Liver (tissue), 9 donors: Measurements from ENCODE around the gene HOMER3. TPM values are rescaled to one million over a fixed set of nuclear protein-coding genes. Genes with fewer than 3 reads are reported as not detected.

ENCODE experiments used
- DNase-seq: peaks from one replicate; pipeline ENCODE4 v3.0.0-alpha.2; 2017; ENCODE audit warnings: low spot score
- H3K27ac ChIP-seq, 2 donors: one replicate each; pipeline ENCODE4 v1.7.0; 2013; ENCODE audit warnings: inconsistent platforms in 2 of 2, low read length in 2 of 2, control low read depth in 1 of 2, low read depth in 1 of 2, mild to moderate bottlenecking in 1 of 2
- H3K27me3 ChIP-seq, 4 donors: one replicate each; pipeline versions ENCODE4 v1.6.1 to v1.7.0; 2013; ENCODE audit warnings: low read length in 3 of 4, inconsistent platforms in 1 of 4, mild to moderate bottlenecking in 1 of 4, moderate library complexity in 1 of 4; ENCODE audit not compliant: control insufficient read depth in 4 of 4, insufficient read depth in 4 of 4
- H3K36me3 ChIP-seq, 4 donors: one replicate each; pipeline versions ENCODE4 v1.6.1 to v1.7.0; 2013; ENCODE audit warnings: low read length in 3 of 4, mild to moderate bottlenecking in 3 of 4, low read depth in 1 of 4, moderate library complexity in 1 of 4; ENCODE audit not compliant: control insufficient read depth in 4 of 4, insufficient read depth in 3 of 4
- H3K4me1 ChIP-seq, 4 donors: one replicate each; pipeline versions ENCODE4 v1.6.1 to v1.7.0; 2013; ENCODE audit warnings: low read length in 3 of 4, mild to moderate bottlenecking in 3 of 4, moderate library complexity in 1 of 4; ENCODE audit not compliant: control insufficient read depth in 4 of 4, insufficient read depth in 4 of 4
- H3K4me3 ChIP-seq, 3 donors: one replicate each; pipeline versions ENCODE4 v1.6.1 to v1.7.0; 2013; ENCODE audit warnings: low read length in 3 of 3, control low read depth in 1 of 3, low read depth in 1 of 3, mild to moderate bottlenecking in 1 of 3
- H3K9ac ChIP-seq, 2 donors: one replicate each; pipeline ENCODE4 v1.7.0; 2013; ENCODE audit warnings: low read length in 2 of 2, mild to moderate bottlenecking in 2 of 2, moderate library complexity in 2 of 2, control low read depth in 1 of 2, low read depth in 1 of 2
- H3K9me3 ChIP-seq, 4 donors: one replicate each; pipeline versions ENCODE4 v1.6.1 to v1.7.0; 2013; ENCODE audit warnings: low read length in 3 of 4; ENCODE audit not compliant: control insufficient read depth in 4 of 4
- EGR1 ChIP-seq, 2 donors: IDR thresholded peaks; 2 replicates each; pipeline ENCODE4 v1.6.1; 2016 to 2018; ENCODE audit warnings: antibody characterized with exemption in 2 of 2, low read depth in 2 of 2
- FOXA1 ChIP-seq: IDR thresholded peaks from 2 replicates; pipeline ENCODE4 v1.6.1; 2016; ENCODE audit warnings: antibody characterized with exemption
- FOXA2 ChIP-seq: IDR thresholded peaks from 2 replicates; pipeline ENCODE4 v1.6.1; 2016; ENCODE audit warnings: antibody characterized with exemption
- HNF4A ChIP-seq, 2 donors: conservative IDR thresholded peaks; 2 replicates each; pipeline ENCODE4 v1.6.1; 2016; ENCODE audit warnings: antibody characterized with exemption in 2 of 2, mild to moderate bottlenecking in 2 of 2
- HNF4G ChIP-seq: IDR thresholded peaks from 2 replicates; pipeline ENCODE4 v1.6.1; 2016; ENCODE audit warnings: antibody characterized with exemption
- JUND ChIP-seq, 2 donors: IDR thresholded peaks; 2 replicates each; pipeline ENCODE4 v1.6.1; 2016; ENCODE audit warnings: antibody characterized with exemption in 2 of 2
- NR2F2 ChIP-seq: IDR thresholded peaks from 2 replicates; pipeline ENCODE4 v1.6.1; 2016; ENCODE audit warnings: antibody characterized with exemption
- RAD21 ChIP-seq, 2 donors: IDR thresholded peaks; 2 replicates each; pipeline ENCODE4 v1.6.1; 2016; ENCODE audit warnings: antibody characterized with exemption in 2 of 2, mild to moderate bottlenecking in 2 of 2
- RXRA ChIP-seq, 2 donors: IDR thresholded peaks; 2 replicates each; pipeline ENCODE4 v1.6.1; 2017 to 2018; ENCODE audit warnings: antibody characterized with exemption in 2 of 2, mild to moderate bottlenecking in 1 of 2
- TAF1 ChIP-seq: conservative IDR thresholded peaks from 2 replicates; pipeline ENCODE4 v1.6.1; 2016; ENCODE audit warnings: antibody characterized with exemption, mild to moderate bottlenecking
- YY1 ChIP-seq: IDR thresholded peaks from 2 replicates; pipeline ENCODE4 v1.6.1; 2016; ENCODE audit warnings: antibody characterized with exemption, mild to moderate bottlenecking
- WGBS: extraction: QIAGEN DNeasy Blood & Tissue Kit; methylation state at CpG from one replicate; pipeline ENCODE4 v1.1.7; 2013; 5-methylcytosine and 5-hydroxymethylcytosine counted together
- polyA plus RNA-seq, 2 donors: library from polyadenylated mRNA; stranded (reverse) in 1 of 2; unstranded in 1 of 2; fragments of 200-250 nt in 1 of 2; fragments of >200 nt in 1 of 2; fragmentation: Nextera tagmentation in 1 of 2; extraction: Ambion mirVana in 1 of 2; gene quantifications; one replicate each; pipeline versions ENCODE4 v1.2.1 to v1.2.3, GENCODE V29; 2013 to 2015
- total RNA-seq, 2 donors: library from RNA; depleted of rRNA; stranded (reverse); fragments of >200 nt; gene quantifications; one replicate each; pipeline ENCODE4 v1.2.3, GENCODE V29; 2014
- TF ChIP-seq, protein P1 (sequence below): IDR thresholded peaks from 2 replicates; pipeline ENCODE4 v1.6.1; 2016; ENCODE audit warnings: antibody characterized with exemption
- TF ChIP-seq, protein P2 (sequence below): IDR thresholded peaks from 2 replicates; pipeline ENCODE4 v1.6.1; 2016; ENCODE audit warnings: antibody characterized with exemption
- TF ChIP-seq, protein P3 (sequence below): IDR thresholded peaks from 2 replicates; pipeline ENCODE4 v1.6.1; 2016; ENCODE audit warnings: antibody characterized with exemption
- TF ChIP-seq, protein P4 (sequence below): fragments of 150-350 bp; IDR thresholded peaks from 2 replicates; pipeline ENCODE4 v1.5.1; 2017; ENCODE audit warnings: improper control_type of control experiment, low read depth, low read length; ENCODE audit not compliant: missing input control
- TF ChIP-seq, protein P5 (sequence below): IDR thresholded peaks from 2 replicates; pipeline ENCODE4 v1.6.1; 2016; ENCODE audit warnings: antibody characterized with exemption, mild to moderate bottlenecking
- donor health status: healthy.
- donor health status: healthy.
- donor health status: healthy.
- donor health status: healthy.
- donor health status: healthy.

HOMER3 gene
- total and polyA plus RNA-seq, 4 donors, result 0.18 to 5.4 (median 3.5) TPM

DNA sequence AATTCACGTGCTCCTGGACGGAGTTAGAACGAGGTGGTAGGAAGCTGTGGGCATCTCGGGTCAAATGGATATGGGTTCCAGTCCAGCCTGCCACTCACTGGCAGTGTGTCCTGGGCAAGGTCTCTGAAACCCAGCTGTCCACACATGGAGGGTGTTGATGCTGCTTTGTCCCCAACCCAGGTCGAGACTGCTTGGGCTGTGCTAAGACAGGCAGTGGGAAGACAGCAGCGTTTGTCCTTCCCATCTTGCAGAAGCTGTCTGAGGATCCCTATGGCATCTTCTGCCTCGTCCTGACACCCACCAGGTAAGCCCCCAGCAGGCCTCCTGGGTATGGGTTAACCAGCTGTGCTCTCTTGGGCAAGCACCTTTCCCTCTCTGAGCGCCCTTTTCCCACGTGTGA, 20.6 kb downstream of the HOMER3 start:
- Histone ChIP-seq H3K36me3 (peaks cover 14 to 36% (median 17%) of the 10 kb centered on the region in 4 donors), H3K4me1 (peaks cover 4 to 31% (median 19%) of the 10 kb centered on the region in 4 donors), H3K27ac (no peak overlapping the region), H3K9ac (peak overlapping the region; percentile 55 to 89), H3K27me3 (no peaks in the 10 kb centered on the region), H3K4me3 (peak overlapping the region; percentile 92 to 100 (median 96)), H3K9me3 (no peaks in the 10 kb centered on the region)
- DNase-seq, result no peak
- WGBS, result 64% methylated on average over 9 of the region's 9 CpGs
- TF ChIP-seq, protein P1, sequence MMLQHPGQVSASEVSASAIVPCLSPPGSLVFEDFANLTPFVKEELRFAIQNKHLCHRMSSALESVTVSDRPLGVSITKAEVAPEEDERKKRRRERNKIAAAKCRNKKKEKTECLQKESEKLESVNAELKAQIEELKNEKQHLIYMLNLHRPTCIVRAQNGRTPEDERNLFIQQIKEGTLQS, result no peak
- TF ChIP-seq FOXA1 (no peak), YY1 (no peak), NR2F2 (no peak), FOXA2 (no peak)
- TF ChIP-seq, protein P2, sequence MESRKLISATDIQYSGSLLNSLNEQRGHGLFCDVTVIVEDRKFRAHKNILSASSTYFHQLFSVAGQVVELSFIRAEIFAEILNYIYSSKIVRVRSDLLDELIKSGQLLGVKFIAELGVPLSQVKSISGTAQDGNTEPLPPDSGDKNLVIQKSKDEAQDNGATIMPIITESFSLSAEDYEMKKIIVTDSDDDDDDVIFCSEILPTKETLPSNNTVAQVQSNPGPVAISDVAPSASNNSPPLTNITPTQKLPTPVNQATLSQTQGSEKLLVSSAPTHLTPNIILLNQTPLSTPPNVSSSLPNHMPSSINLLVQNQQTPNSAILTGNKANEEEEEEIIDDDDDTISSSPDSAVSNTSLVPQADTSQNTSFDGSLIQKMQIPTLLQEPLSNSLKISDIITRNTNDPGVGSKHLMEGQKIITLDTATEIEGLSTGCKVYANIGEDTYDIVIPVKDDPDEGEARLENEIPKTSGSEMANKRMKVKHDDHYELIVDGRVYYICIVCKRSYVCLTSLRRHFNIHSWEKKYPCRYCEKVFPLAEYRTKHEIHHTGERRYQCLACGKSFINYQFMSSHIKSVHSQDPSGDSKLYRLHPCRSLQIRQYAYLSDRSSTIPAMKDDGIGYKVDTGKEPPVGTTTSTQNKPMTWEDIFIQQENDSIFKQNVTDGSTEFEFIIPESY, result no peak
- TF ChIP-seq, protein P3, sequence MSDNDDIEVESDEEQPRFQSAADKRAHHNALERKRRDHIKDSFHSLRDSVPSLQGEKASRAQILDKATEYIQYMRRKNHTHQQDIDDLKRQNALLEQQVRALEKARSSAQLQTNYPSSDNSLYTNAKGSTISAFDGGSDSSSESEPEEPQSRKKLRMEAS, result no peak
- TF ChIP-seq, protein P4, sequence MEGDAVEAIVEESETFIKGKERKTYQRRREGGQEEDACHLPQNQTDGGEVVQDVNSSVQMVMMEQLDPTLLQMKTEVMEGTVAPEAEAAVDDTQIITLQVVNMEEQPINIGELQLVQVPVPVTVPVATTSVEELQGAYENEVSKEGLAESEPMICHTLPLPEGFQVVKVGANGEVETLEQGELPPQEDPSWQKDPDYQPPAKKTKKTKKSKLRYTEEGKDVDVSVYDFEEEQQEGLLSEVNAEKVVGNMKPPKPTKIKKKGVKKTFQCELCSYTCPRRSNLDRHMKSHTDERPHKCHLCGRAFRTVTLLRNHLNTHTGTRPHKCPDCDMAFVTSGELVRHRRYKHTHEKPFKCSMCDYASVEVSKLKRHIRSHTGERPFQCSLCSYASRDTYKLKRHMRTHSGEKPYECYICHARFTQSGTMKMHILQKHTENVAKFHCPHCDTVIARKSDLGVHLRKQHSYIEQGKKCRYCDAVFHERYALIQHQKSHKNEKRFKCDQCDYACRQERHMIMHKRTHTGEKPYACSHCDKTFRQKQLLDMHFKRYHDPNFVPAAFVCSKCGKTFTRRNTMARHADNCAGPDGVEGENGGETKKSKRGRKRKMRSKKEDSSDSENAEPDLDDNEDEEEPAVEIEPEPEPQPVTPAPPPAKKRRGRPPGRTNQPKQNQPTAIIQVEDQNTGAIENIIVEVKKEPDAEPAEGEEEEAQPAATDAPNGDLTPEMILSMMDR, result no peak

DNA sequence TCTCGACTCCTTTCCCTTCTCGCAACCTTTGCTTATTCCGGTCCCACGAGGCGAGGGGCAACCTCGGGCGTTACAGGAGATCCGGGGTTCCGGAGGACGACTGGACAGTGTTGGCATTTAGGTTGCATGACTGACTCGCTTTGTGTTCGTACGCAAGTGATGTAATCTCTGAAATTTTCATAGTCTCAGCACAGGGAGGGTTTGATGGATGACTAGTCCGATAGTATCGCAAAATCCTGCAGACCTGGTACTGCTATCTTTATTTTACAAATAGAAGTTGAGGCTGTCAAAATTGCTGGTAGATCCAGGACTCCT, 21.2 kb downstream of the HOMER3 start:
- peak overlapping the region; percentile 55 to 89 for H3K9ac ChIP-seq
- peaks cover 4 to 34% (median 19%) of the 10 kb centered on the region in 4 donors for H3K4me1 ChIP-seq
- peak overlapping the region; percentile 92 to 100 (median 96) for H3K4me3 ChIP-seq
- DNase-seq, result no peak
- under 1% methylated on average over 15 of the region's 15 CpGs for WGBS
- no peaks in the 10 kb centered on the region for H3K27me3 ChIP-seq
- H3K36me3 ChIP-seq, result peaks cover 13 to 37% (median 17%) of the 10 kb centered on the region in 4 donors
- TF ChIP-seq HNF4G (no peak), TAF1 (no peak), FOXA1 (no peak), RXRA (IDR thresholded peaks at IDR 0.05) (no peak), RAD21 (IDR thresholded peaks at IDR 0.05) (no peak), EGR1 (IDR thresholded peaks at IDR 0.05; ENCODE audit: low read depth in 2 of 2) (no peak), NR2F2 (no peak), HNF4A (conservative IDR thresholded peaks at IDR 0.05) (no peak), JUND (IDR thresholded peaks at IDR 0.05) (no peak), FOXA2 (no peak), YY1 (no peak)
- TF ChIP-seq, protein P4, result no peak
- TF ChIP-seq, protein P1, result no peak
- TF ChIP-seq, protein P5, sequence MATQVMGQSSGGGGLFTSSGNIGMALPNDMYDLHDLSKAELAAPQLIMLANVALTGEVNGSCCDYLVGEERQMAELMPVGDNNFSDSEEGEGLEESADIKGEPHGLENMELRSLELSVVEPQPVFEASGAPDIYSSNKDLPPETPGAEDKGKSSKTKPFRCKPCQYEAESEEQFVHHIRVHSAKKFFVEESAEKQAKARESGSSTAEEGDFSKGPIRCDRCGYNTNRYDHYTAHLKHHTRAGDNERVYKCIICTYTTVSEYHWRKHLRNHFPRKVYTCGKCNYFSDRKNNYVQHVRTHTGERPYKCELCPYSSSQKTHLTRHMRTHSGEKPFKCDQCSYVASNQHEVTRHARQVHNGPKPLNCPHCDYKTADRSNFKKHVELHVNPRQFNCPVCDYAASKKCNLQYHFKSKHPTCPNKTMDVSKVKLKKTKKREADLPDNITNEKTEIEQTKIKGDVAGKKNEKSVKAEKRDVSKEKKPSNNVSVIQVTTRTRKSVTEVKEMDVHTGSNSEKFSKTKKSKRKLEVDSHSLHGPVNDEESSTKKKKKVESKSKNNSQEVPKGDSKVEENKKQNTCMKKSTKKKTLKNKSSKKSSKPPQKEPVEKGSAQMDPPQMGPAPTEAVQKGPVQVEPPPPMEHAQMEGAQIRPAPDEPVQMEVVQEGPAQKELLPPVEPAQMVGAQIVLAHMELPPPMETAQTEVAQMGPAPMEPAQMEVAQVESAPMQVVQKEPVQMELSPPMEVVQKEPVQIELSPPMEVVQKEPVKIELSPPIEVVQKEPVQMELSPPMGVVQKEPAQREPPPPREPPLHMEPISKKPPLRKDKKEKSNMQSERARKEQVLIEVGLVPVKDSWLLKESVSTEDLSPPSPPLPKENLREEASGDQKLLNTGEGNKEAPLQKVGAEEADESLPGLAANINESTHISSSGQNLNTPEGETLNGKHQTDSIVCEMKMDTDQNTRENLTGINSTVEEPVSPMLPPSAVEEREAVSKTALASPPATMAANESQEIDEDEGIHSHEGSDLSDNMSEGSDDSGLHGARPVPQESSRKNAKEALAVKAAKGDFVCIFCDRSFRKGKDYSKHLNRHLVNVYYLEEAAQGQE, result no peak
- TF ChIP-seq, protein P2, result no peak
- no peaks in the 10 kb centered on the region for H3K9me3 ChIP-seq
- H3K27ac ChIP-seq, result peak overlapping the region; percentile 33 to 38
